ENCODE results near the gene CTNND1.
A peak's percentile ranks its signal among the peaks of the same experiment; 100 is the strongest.

The CTNND1 gene

GRCh38 chr11:57764566-57764965 is 3.0 kb downstream of the CTNND1 start:
- no peak for DNase-seq

- DNase-seq, result no peak
Observed at GRCh38 chr11:57764972-57765371, 3.4 kb downstream of the CTNND1 start.

- DNase-seq, result no peak
Observed at GRCh38 chr11:57770793-57771192, 9.2 kb downstream of the CTNND1 start.

DNA sequence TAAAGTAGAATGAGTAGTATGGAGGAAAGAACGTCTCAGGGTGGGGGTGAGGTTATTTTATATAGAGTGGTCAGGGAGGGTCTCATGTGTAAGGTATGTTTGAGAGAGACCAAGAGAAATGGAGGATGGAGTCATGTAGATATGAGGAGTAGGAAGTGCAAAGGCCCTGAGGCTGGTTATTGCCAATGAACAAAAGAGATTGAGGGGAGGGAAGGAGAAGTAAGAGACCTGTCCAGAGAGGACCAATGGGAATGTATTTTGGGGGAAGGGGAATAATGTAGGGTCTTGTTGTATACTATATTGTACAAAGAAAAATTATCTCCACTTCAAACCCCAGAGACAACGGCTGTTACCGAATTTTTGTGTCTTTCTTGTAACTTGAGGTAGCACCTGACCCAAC is 9.8 kb downstream of the CTNND1 start:
- no peak for DNase-seq

- DNase-seq, result no peak
Observed at GRCh38 chr11:57772562-57772961, 11.0 kb downstream of the CTNND1 start.

- no peak for DNase-seq
Observed at GRCh38 chr11:57773026-57773598, 11.5 kb downstream of the CTNND1 start.

DNA sequence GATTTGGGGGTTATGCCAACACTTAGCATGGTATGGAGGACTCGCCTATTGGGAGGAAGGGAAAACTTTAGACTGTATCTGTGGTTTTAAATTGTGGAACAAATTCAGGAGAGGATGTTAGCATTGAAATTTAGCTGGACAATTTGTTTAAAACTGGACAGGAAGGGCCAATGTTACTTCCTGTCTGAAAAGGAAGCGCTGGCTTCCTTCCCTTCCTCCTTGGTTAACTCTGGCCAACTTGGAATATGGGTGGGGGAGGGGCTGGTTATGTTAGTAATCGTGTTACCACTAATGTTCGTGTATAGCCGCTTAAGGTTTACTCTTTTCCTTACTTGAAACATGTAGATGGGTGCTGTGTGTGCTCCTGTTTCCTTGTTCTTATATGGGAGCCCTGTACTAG is 13.9 kb downstream of the CTNND1 start:
- DNase-seq, result no peak

GRCh38 chr11:57776031-57776521 is 14.5 kb downstream of the CTNND1 start:
- no peak for DNase-seq

DNA sequence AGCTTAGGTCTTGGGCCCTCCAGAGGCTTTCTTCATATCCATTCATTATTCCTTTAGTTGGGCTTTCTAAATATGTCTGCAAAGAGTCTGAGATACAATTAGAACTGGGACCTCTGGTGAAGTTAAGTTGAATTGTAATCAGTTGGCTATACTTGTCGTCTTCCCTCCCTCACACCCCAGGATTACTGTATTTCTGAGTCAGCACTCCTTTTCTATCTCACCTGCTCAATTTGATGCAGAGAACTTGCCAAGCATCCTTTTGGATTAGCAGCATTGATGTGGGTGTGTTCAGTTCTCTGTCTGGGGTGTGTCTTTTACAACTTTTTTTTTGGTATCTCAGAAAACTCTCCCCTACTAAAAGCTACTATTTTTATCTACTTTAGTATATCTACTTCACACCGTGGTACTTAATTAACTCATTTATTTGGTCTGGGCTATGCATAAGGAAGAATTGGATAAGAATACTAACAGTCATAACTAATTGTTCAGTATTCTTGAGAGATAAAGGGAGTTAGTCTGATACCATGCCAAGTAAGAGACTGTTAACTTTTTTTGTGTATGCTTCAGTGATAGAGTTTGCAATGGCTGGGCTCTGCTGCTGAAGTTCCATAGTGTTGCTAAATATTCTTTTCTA is 15.1 kb downstream of the CTNND1 start:
- DNase-seq, result no peak

- DNase-seq, result no peak
Observed at GRCh38 chr11:57777969-57778317, 16.3 kb downstream of the CTNND1 start.

DNA sequence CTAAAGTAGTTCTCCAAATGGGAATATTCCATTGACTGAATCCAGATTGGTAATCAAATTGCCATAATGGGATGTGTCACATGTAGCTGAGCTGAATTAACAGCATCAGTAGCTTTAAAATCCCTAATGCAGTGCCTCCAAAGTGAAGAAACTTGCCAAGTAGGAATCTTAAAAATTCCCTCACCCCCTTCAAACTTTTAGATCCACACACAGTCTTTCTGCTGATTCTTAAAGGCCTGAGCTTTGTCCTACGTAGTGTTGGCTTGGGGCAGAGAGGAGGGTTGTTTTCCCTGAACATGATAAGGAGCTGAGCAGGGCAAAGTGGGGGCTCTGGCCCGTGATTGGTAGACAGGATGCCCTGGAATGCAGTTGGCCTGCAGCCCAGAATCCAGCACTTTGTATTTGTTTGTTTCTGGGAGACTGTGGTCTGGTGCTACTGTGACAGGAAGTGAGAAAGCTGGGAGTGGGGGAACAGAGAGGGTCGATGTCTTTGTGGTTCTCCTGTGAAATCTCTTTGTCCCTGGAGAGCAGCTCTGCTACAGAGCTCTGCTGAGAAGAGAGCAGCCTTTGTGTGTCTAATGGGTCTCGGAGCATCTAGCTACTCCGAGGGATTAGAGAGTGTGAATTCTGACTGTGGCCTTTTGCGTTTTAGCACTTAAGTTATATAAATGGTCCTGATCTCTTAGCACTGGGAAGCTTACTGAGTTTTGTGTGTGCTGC is 16.9 kb downstream of the CTNND1 start:
- DNase-seq, result no peak

GRCh38 chr11:57779276-57779675 is 17.7 kb downstream of the CTNND1 start:
- DNase-seq, result no peak

GRCh38 chr11:57781529-57781943 is 19.9 kb downstream of the CTNND1 start:
- DNase-seq, result no peak

DNA sequence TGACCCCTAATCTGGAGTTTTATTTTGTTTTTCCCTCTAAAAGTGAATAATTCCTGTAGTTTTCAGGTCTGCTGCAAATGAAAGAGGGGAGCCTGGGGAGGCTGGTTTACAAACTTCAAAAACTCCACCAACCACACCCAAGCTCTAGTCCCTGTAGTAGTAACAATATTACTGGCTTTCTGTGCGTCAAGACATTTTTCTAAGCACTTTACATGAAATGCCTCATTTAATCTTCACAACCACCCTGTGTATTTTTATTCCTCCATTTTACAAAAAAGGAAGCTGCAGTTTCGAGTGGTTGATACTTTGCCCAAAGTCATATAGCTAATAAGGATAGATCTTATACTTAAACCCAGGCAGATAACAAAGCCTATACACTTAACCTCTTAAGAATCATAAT is 23.5 kb downstream of the CTNND1 start:
- no peak for DNase-seq

DNA sequence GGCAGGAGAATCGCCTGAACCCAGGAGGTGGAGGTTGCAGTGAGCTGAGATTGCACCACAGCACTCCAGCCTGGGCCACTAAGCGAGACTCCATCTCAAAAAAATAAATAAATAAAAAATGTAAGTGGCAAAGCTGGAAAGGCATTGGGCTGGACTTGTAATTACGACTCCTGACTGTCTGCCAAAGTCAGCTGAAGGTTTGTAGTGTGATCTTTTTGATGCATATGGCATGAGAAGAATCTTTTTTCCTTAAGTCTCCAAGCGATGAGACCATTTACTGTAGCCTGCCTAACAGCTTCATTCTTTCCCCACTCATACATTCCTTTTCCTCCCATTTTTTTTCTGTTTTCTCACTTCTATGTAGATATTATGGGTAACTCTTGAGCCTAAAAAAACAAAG is 24.8 kb downstream of the CTNND1 start:
- DNase-seq, result no peak

GRCh38 chr11:57787006-57787604 is 25.5 kb downstream of the CTNND1 start:
- no peak for DNase-seq

- no peak for DNase-seq
Observed at GRCh38 chr11:57787920-57788702, 26.5 kb downstream of the CTNND1 start.

DNA sequence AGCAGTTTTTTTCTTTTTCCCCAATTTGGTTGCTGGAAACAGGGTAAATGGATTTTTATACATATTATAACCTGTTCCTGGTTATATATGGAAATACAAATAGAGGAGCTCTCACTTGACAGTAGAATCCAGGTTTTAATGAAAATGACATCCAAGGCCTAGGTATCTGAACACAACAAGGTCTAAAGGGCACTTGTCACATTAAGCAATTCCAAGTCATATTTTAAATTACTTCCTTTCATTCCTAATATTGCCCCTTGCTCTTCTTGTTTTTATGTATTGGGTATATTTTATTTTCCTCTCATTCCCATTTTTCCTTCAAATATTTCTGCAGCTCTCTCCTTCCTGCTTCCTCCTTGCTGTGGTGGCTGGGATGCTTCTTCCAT is 27.1 kb downstream of the CTNND1 start:
- no peak for DNase-seq

DNA sequence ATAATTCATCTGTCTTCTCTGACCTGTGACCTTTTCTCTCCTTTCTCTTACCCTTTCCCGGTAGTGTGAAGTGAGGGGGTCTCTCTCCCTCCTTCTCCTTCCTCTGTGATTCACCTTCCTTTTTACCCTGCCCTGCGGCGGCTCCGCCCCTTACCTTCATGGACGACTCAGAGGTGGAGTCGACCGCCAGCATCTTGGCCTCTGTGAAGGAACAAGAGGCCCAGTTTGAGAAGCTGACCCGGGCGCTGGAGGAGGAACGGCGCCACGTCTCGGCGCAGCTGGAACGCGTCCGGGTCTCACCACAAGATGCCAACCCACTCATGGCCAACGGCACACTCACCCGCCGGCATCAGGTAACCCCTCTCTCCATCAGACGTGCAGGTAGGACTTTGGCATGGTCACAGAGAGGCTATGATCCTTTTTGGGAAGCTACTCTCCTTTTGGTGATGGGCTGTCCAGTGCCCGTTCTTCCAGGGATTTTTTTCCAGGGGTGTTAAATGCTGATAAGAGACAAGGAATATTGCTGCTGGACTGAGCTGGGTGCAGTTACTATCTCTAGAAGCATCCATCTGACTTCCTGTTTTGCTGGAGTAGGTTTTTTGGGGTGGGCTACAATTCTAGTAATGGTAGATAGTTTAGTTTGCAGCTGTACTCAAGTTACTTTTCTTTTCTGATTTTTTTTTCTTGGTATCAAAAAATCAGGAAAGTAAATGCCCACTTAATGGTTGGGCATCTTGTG is 29.9 kb downstream of the CTNND1 start:
- DNase-seq, result no peak

GRCh38 chr11:57792060-57792541 is 30.5 kb downstream of the CTNND1 start:
- DNase-seq, result peak; percentile 83

DNA sequence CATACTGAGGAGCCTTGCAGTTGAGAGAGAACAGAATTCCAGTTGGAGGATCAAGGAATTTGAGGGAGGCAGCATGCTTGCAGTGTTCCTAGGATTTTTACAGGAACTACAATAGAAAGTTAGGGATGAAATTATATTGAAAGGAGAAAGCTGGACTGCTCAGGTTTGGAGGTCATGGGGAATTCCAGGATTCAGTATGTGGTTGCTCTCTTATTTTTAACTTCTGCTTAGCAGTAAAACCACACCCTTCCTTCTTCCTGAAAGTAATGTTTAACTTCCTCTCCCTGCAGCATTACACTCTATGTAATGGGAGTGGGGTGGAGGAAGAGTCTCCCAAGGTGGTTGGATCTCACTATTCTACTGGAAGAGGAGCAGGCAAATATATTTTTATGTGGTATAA is 31.3 kb downstream of the CTNND1 start:
- no peak for DNase-seq
